Measurements from ENCODE around the gene TNFRSF4.

Gene TNFRSF4

DNA sequence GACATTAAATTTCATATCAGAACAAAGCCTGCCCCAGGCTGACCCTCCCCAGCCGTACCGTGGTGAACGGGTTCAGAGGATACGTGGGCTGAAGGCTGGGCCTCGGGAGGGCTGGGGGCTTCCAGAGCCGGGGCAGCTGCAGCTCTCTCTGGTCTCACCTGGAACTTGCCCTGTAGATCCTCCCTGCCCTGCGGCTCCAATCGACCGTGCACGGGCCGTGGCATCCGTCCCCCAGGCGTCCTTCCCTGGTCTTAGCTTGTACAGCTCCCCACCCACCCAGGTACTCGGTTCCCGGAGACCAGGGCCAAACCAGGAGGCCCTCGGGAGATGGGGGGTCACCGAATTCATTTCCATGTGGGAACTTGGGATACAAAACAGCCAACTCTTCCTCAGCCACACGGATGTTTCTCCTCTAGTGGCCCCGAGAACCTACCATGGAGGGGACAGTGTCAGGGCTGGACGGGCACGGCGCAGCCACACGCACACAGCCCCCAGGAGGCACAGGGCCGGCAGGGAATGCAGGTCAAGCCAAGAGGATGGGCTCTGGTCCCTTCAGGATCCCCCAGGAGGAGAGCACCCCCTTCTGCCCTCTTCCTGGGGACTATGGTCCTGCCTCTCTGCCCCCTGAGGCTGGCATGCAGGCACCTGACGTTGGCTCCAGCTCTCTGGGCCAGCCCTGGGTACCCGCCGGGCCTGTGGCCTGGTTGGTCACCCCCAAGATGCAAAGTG, 21.2 kb upstream of the TNFRSF4 start:
- H3K4me3 Mint-ChIP-seq, result peak overlapping the region; percentile 72
- ATAC-seq (replicated peaks; ENCODE audit: extremely low read depth, poor library complexity, severe bottlenecking), result no peak

DNA sequence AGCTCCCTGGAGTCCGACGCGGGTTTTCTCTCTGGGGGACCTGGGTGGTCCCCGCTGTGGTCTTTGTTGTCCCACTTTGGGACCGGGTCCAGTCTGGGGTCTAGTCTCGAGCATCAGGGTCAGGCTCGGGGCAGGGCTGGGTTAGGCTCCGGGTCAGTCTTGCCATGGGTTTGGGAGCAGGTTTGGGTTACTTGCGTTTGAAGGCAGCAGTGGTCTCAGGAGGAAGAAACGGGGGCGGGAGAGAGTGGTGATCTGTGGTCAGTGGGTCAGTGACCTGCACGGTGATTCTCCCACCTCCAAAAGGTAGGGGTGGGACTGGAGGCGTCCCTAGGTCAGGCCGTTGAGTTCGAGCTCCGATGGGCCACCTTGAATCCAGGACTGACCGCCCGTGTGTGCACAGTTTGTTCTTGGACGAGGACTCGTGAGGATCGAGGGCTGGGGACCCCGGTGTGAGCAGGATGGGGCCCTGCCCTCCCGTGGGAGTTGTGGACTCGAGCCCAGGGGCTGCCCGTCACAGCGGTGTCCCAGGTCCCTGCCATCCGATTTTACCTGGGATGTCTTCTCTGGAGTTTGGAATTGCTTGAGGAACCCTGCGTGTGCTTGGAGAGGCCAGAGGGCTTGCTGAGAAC, 20.3 kb upstream of the TNFRSF4 start:
- Mint-ChIP-seq H3K9me3 (no peaks in the 10 kb centered on the region), H3K4me3 (peak overlapping the region; percentile 72), H3K36me3 (ENCODE audit: insufficient read depth) (peaks cover 8% of the 10 kb centered on the region), H3K4me1 (peaks cover 30% of the 10 kb centered on the region), H3K27ac (ENCODE audit: low read depth) (peak overlapping the region; percentile 32), H3K27me3 (no peaks in the 10 kb centered on the region)
- no peak for DNase-seq (ENCODE audit: low spot score in 2 of 2)
- no peak for ATAC-seq (replicated peaks; ENCODE audit: extremely low read depth, poor library complexity, severe bottlenecking)

More for the DNA sequence above, 21.2 kb upstream of the TNFRSF4 start:
- peaks cover 2% of the 10 kb centered on the region for H3K36me3 Mint-ChIP-seq (ENCODE audit: insufficient read depth)
- H3K9me3 Mint-ChIP-seq, result no peaks in the 10 kb centered on the region
- DNase-seq (ENCODE audit: low spot score in 2 of 2), result no peak
- no peaks in the 10 kb centered on the region for H3K27me3 Mint-ChIP-seq
- no peak overlapping the region for H3K27ac Mint-ChIP-seq (ENCODE audit: low read depth)
- peaks cover 22% of the 10 kb centered on the region for H3K4me1 Mint-ChIP-seq

DNA sequence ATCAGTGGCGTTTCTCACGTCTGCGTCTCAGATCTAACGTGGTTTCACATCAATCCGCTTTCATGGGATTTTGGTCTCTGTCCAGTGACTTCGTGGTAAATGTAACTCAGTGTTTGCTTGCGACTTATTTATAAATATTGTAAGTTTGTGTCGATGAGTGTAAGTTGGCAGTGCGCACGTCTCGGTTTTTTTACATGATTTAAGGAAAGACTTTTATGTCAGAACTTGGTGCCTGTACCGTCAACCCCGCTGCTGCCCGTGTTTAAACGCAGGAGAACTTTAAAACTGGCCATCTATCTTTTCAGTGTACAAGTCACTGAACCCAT, 19.6 kb upstream of the TNFRSF4 start:
- peak overlapping the region; percentile 72 for H3K4me3 Mint-ChIP-seq
- H3K4me1 Mint-ChIP-seq, result peaks cover 31% of the 10 kb centered on the region
- H3K9me3 Mint-ChIP-seq, result no peaks in the 10 kb centered on the region
- ATAC-seq (replicated peaks; ENCODE audit: extremely low read depth, poor library complexity, severe bottlenecking), result no peak
- H3K36me3 Mint-ChIP-seq (ENCODE audit: insufficient read depth), result peaks cover 8% of the 10 kb centered on the region
- no peak for DNase-seq (ENCODE audit: low spot score in 2 of 2)
- H3K27ac Mint-ChIP-seq (ENCODE audit: low read depth), result peak overlapping the region; percentile 32
- no peaks in the 10 kb centered on the region for H3K27me3 Mint-ChIP-seq

DNA sequence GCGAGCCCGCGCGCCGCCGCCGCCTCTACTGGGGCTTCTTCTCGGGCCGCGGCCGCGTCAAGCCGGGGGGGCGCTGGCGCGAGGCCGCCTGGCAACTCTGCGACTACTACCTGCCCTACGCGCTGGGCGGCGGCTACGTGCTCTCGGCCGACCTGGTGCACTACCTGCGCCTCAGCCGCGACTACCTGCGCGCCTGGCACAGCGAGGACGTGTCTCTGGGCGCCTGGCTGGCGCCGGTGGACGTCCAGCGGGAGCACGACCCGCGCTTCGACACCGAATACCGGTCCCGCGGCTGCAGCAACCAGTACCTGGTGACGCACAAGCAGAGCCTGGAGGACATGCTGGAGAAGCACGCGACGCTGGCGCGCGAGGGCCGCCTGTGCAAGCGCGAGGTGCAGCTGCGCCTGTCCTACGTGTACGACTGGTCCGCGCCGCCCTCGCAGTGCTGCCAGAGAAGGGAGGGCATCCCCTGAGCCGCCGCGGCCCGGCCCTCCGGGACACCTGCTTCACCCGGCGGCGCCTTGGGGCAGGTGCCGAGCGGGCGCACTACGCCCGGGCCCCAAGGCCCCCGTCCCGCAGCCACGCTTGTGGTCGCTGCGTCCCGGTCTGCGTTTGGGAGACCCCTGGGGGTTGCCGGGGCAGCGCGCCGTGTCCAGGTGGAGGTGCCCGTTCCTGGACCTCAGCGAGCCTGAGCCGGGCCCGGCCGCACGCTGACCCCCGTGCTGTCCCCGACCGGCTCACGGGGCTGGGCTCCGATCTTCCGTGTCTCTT, 19.0 kb upstream of the TNFRSF4 start:
- Mint-ChIP-seq H3K4me3 (peak overlapping the region; percentile 72), H3K27ac (ENCODE audit: low read depth) (peak overlapping the region; percentile 32), H3K27me3 (no peaks in the 10 kb centered on the region), H3K36me3 (ENCODE audit: insufficient read depth) (peaks cover 11% of the 10 kb centered on the region), H3K4me1 (peaks cover 31% of the 10 kb centered on the region), H3K9me3 (no peaks in the 10 kb centered on the region)
- no peak for ATAC-seq (replicated peaks; ENCODE audit: extremely low read depth, poor library complexity, severe bottlenecking)
- no peak for DNase-seq (ENCODE audit: low spot score in 2 of 2)

DNA sequence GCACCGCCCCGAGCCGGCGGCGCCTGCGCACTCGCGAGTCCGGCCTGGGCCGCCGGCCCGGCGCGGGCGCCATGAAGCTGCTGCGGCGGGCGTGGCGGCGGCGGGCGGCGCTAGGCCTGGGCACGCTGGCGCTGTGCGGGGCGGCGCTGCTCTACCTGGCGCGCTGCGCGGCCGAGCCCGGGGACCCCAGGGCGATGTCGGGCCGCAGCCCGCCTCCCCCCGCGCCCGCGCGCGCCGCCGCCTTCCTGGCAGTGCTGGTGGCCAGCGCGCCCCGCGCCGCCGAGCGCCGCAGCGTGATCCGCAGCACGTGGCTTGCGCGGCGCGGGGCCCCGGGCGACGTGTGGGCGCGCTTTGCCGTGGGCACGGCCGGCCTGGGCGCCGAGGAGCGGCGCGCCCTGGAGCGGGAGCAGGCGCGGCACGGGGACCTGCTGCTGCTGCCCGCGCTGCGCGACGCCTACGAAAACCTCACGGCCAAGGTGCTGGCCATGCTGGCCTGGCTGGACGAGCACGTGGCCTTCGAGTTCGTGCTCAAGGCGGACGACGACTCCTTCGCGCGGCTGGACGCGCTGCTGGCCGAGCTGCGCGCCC, 18.3 kb upstream of the TNFRSF4 start, which contains the start of gene B3GALT6:
Gene B3GALT6 (plus strand): TSS at position 30 of the 588 bp plus-strand sequence. CDS start 42 bp downstream, at position 72.
- H3K4me3 Mint-ChIP-seq, result peak within 1 kb of the TSS; percentile 87
- DNase-seq (ENCODE audit: low spot score in 2 of 2), result no peak
- peaks cover 31% of the 10 kb centered on the region for H3K4me1 Mint-ChIP-seq
- no peaks in the 10 kb centered on the region for H3K27me3 Mint-ChIP-seq
- peaks cover 11% of the 10 kb centered on the region for H3K36me3 Mint-ChIP-seq (ENCODE audit: insufficient read depth)
- peak within 1 kb of the TSS; percentile 76 for H3K27ac Mint-ChIP-seq (ENCODE audit: low read depth)
- ATAC-seq (replicated peaks; ENCODE audit: extremely low read depth, poor library complexity, severe bottlenecking), result no peak
- H3K9me3 Mint-ChIP-seq, result no peaks in the 10 kb centered on the region

DNA sequence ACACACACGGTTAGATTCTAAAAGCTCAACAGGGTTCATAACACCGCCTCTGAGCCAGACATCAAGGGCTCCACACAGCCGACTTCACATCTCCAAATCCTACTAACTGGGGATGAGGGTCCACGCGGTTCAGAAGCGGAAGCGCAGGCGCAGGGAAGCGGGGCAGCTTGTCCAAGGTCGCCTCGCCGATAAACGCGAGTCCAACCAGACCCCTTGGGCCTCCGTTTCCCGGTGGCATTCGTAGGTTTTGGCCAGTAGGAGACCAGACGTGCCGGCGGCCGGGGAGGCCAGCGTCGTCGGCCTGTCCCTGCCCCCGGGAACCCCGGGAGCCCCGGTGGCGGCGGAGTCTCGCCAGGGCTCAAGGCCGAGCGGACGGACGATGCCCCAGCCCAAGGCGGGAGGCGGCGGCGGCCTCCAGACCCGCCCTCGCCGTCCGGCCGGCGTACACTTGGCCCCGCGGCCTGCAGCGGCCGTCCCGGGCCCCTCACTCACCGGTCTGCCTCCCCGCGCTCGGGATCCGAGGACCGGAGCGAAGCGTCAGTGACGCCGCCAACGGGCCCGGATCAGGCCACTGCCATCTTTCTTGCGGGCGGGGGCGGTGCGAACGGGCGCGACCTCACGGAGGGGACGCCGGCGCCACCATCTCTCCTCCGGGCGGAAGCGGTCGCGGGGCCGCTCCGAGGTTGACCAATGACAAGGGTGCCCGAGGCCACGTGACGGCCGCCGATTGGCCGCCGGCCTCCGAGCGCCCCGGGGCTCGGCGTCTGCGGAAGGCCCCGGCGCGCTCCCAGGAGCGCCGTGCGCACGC, 17.7 kb upstream of the TNFRSF4 start, which contains the start of gene SDF4:
Gene SDF4 (minus strand): TSS at position 602 of the 808 bp plus-strand sequence. CDS start 3,229 bp downstream, outside the sequence.
- Mint-ChIP-seq H3K27me3 (no peaks in the 10 kb centered on the region), H3K4me1 (peaks cover 31% of the 10 kb centered on the region), H3K9me3 (no peaks in the 10 kb centered on the region), H3K4me3 (peak within 1 kb of the TSS; percentile 87), H3K27ac (ENCODE audit: low read depth) (peak within 1 kb of the TSS; percentile 76), H3K36me3 (ENCODE audit: insufficient read depth) (peaks cover 13% of the 10 kb centered on the region)
- ATAC-seq (replicated peaks; ENCODE audit: extremely low read depth, poor library complexity, severe bottlenecking) (peak; percentile 98), DNase-seq (ENCODE audit: low spot score in 2 of 2) (peak; percentile 90 to 93)

DNA sequence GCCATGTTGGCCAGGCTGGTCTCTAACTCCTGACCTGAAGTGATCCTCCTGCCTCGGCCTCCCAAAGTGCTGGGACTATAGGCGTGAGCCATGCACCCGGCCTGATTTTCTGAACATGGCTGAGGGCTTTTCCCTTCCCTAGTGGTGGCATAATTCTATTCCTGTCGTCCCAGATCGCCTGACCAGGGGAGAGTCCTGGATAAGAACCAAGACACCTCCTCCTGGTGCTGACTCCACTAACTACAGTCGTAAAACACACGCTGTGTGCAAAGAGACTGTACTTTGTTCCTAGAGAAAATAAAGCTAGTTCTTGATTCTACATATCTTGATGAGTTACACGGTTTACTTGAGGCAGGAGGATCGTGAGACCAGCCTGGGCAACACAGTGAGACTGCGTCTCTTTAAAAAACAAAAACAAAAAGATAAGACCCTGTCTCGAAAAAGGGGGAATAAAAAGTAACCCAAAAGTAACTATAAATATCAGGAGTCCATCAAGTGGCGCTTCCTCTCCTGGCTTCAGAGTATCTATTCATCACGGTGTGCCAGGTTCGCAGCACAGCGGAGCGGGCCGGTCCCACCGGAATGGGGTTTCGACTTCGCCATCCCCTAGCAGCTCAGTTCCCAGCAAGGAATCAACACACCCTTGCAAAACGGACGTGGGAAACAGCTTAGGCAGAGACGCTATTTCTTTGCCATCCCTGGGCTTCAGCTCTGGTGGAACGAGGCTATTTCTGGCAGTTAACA, 16.9 kb upstream of the TNFRSF4 start:
- DNase-seq (ENCODE audit: low spot score in 2 of 2), result no peak
- Mint-ChIP-seq H3K9me3 (no peaks in the 10 kb centered on the region), H3K27me3 (no peaks in the 10 kb centered on the region), H3K36me3 (ENCODE audit: insufficient read depth) (peaks cover 16% of the 10 kb centered on the region), H3K4me3 (peak overlapping the region; percentile 87), H3K4me1 (peaks cover 32% of the 10 kb centered on the region), H3K27ac (ENCODE audit: low read depth) (peak overlapping the region; percentile 76)
- no peak for ATAC-seq (replicated peaks; ENCODE audit: extremely low read depth, poor library complexity, severe bottlenecking)

DNA sequence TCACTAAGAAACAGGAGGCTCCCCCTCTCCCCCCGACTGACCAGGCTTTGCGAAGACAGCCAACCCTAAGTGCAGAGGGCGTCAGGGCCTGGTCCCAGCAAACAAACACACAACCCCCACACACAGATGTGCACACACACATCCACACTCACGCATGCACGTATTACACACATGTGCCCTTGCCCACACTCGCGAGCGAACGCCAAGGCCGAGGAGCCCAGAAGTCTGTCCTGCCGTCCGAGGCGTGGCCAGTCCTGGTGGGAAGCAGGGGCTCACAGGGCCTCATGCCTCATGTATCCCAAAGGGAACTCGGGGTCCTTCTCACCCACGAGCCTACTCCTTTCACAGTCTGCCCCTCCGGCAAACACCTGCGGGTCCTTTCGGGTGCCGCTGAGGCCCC, 15.8 kb upstream of the TNFRSF4 start:
- H3K27me3 Mint-ChIP-seq, result no peaks in the 10 kb centered on the region
- H3K4me1 Mint-ChIP-seq, result peaks cover 37% of the 10 kb centered on the region
- H3K9me3 Mint-ChIP-seq, result no peaks in the 10 kb centered on the region
- no peak overlapping the region for H3K27ac Mint-ChIP-seq (ENCODE audit: low read depth)
- peak overlapping the region; percentile 39 for H3K4me3 Mint-ChIP-seq
- DNase-seq (ENCODE audit: low spot score in 2 of 2) (no peak), ATAC-seq (replicated peaks; ENCODE audit: extremely low read depth, poor library complexity, severe bottlenecking) (no peak)
- H3K36me3 Mint-ChIP-seq (ENCODE audit: insufficient read depth), result peaks cover 19% of the 10 kb centered on the region

DNA sequence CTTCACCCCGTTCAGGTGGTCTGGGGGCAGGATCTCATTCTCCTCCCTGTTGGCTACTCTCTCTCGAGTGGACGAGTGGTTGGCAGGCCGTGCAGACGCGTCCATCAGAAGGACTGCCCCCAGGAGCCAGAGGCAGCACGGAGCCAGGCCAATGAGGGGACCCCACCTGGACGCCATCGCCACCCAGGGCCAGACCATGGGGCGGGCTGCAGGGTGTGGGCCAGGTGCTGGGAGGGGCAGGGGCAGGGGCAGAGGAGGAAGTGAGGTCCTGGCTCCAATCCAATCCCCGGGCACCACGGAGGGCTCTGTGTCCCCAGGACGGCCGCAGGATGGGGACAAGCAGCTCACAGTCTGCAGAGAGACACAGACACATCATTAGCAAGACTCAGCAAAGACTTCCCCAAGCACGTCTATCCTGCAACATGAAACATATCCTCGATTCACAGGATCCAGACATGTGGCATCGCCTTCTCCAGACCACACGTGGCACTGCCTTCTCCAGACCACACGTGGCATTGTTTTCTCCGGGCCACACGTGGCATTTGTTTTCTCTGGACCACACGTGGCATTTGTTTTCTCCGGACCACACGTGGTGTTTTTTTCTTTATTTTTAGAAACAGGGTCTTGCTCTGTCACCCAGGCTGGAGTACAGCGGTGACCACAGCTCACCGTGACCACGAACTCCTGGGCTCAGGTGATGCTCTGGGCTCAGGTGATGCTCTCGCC, 14.8 kb upstream of the TNFRSF4 start:
- H3K27ac Mint-ChIP-seq (ENCODE audit: low read depth), result no peak overlapping the region
- peaks cover 22% of the 10 kb centered on the region for H3K36me3 Mint-ChIP-seq (ENCODE audit: insufficient read depth)
- peaks cover 27% of the 10 kb centered on the region for H3K4me1 Mint-ChIP-seq
- ATAC-seq (replicated peaks; ENCODE audit: extremely low read depth, poor library complexity, severe bottlenecking) (no peak), DNase-seq (ENCODE audit: low spot score in 2 of 2) (no peak)
- H3K27me3 Mint-ChIP-seq, result no peaks in the 10 kb centered on the region
- H3K9me3 Mint-ChIP-seq, result no peaks in the 10 kb centered on the region
- no peak overlapping the region for H3K4me3 Mint-ChIP-seq

DNA sequence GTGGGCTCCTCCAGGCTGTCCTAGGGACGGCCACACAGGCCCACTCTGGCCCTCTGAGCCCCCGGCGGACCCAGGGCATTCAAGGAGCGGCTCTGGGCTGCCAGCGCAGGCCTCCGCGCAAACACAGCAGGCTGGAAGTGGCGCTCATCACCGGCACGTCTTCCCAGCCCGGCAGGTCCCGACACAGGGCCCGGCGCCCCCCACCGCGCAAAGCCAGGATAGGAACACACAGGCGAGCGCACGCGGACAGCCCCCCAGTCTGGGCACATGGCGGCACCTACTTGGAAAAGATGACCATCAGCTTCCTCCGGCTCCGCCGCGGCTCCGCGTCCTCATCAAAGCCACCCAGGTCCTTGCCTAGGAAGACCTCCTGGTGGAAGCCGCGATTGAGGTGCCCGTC, 14.2 kb upstream of the TNFRSF4 start:
- no peak for DNase-seq (ENCODE audit: low spot score in 2 of 2)
- ATAC-seq (replicated peaks; ENCODE audit: extremely low read depth, poor library complexity, severe bottlenecking), result no peak
- Mint-ChIP-seq H3K36me3 (ENCODE audit: insufficient read depth) (peaks cover 25% of the 10 kb centered on the region), H3K4me1 (peaks cover 24% of the 10 kb centered on the region), H3K27ac (ENCODE audit: low read depth) (no peak overlapping the region), H3K4me3 (no peak overlapping the region), H3K9me3 (no peaks in the 10 kb centered on the region), H3K27me3 (no peaks in the 10 kb centered on the region)

DNA sequence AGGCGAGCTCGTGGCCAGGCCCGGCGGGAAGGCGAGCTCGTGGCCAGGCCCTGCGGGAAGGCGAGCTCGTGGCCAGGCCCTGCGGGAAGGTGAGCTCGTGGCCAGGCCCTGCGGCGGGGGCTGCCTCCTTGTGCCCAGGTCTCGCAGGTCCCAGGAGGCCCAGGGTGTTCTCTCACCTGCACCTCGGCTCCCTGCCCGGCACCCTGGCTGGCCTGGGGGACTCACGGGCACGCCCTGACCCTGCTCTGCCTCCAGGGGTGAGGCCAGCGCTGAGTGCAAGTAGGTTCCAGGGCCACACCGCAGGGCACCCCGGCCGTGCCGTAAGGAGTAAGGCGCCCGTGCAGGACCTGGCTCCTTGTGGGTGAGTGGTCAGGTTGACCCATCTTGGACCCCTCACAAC, 13.4 kb upstream of the TNFRSF4 start:
- DNase-seq (ENCODE audit: low spot score in 2 of 2) (no peak), ATAC-seq (replicated peaks; ENCODE audit: extremely low read depth, poor library complexity, severe bottlenecking) (no peak)
- no peak overlapping the region for H3K4me3 Mint-ChIP-seq
- H3K36me3 Mint-ChIP-seq (ENCODE audit: insufficient read depth), result peaks cover 33% of the 10 kb centered on the region
- H3K4me1 Mint-ChIP-seq, result peaks cover 30% of the 10 kb centered on the region
- H3K27me3 Mint-ChIP-seq, result no peaks in the 10 kb centered on the region
- no peaks in the 10 kb centered on the region for H3K9me3 Mint-ChIP-seq
- H3K27ac Mint-ChIP-seq (ENCODE audit: low read depth), result no peak overlapping the region

Data from central memory CD8-positive, alpha-beta T cell (primary cell).